NCI-H69 (cell line): ENCODE measurements around the gene CCL17.
A peak's percentile ranks its signal among the peaks of the same experiment; 100 is the strongest.
"Not testable (repeated sequence)": the region's sequence is repeated elsewhere in the genome, so short reads cannot be mapped to it uniquely, and the experiment has no call there.

Experiments used
- DNase-seq: peaks from one replicate; lab custom pipeline; 2025; lab: John Stamatoyannopoulos, UW

Gene CCL17

DNA sequence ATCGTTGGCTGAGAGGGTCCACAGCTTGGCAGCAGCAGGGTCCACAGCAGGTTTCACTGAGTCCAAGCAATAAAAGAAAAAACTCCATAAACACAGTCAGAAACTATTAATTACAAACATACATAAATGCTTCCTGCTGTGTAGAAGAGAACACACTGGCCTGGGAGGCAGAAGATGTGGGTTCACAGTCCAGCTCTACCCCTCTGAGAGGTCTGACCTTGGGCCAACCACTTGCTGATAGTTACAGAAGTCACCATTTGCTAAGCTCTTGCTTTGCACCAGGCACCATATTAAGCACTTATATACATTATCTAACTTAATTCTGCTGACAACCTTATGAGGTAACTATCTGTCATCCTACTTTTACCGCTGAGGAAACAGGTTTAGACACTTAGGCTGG lies 27.9 kb downstream of the CCL17 start:
- DNase-seq: no peak

DNA sequence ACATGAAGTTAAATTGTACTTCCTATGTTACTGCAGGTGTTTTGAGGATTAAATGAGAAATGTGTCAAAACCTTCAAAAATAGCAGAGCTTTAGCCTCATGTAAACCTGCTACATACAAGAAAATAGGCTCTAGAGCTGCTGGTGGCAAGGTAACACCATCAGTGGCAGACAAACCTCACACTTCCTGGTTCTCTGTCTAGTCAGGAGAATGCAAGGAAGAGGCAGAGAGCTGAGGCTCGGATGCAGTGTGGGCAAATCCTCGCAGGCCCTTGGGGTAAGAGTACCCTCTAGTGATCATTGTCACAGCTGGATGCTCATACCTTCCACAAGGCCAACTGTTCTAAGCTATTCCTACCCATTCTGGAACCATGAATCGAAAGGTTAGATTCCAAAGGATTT lies 28.4 kb downstream of the CCL17 start:
- no peak for DNase-seq

DNA sequence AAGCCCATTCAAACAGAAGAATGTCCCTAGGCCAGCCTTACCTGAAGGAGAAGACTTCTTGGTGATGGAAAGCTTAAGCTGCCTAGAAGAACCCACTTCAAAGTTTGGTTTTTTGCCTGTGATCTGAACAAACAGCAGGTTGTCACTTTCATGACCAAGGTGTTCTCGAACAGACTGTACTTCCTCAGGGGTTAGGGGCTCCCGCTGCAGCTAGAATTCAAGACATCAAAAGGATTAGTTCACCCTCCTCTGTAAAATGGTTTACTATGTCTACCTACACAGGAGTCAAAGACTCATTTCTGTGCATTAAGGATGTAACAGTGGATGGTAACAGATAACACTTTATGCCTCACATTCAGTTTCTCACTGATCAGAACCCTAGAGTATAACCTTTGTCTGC lies 29.4 kb downstream of the CCL17 start:
- no peak for DNase-seq

DNA sequence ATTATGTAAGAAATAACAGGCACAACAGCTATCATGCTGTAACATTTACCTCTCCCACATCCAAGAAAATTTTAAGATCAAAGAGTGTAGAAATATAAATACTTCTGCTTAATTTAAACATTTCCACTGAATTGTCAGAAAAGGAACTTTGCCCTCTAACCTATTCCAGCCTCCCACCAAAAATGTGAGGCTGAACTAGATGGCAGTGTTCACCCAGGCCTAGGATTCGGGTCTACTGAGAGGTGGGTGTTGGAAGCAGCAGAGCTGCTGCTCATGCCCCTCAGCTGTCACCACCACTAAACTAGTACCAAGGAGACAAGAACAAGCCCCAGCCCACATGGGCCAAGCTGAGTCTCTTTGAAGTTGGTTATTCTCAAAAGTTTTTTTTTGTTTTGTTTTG lies 31.3 kb downstream of the CCL17 start:
- DNase-seq: no peak

DNA sequence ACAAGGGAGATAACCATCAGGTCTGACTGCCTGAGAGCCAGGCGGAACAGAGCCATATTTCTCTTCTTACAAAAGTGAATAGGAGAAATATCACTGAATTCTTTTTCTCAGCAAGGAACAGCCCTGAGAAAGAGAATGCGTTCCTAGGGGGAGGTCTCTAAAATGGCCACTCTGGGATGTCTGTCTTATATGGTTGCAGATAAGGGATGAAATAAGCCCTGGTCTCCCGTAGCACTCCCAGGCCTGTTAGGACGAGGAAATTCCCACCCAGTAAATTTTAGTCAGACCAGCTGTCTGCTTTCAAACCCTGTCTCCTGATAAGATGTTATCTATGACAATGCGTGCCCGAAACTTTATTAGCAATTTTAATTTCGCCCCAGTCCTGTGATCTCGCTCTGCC lies 35.4 kb downstream of the CCL17 start:
- not testable (repeated sequence) for DNase-seq

DNA sequence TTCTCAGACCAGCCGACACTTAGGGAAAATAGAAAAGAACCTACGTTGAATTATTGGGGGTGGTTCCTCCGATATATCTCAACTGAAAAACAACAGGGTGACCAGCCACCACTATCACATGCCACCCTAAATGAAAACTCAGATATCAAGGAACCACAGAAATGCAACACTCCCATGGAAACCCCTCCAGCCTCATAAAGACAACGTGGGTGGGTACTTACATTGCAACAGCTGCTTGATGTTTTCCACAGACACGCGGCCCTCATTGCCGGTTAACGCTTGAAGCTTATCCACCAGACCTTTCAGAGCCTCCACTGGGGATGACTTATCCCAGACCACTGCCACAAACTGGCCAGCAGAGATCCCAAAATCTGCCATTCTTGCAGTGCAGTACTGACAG lies 36.0 kb downstream of the CCL17 start:
- DNase-seq: not testable (repeated sequence)

DNA sequence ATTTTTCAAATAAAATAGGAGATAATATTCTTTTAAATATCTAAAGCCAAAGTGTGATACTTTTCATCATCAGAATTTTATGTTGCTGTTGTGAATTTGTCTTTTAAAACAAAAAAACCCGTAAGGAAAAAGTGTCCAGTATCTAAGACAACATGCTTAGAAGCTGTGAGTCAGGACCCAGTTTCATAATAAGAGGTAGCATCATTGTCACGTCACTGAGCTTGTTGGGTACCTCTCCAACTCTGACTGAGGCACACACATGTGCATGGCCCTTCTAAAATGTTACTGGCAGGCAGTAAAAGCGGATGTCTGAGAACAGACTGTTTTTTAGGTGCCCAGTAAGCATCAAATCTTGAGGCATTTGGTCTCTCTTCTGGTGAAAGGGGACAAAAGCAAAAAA lies 40.1 kb downstream of the CCL17 start:
- no peak for DNase-seq

DNA sequence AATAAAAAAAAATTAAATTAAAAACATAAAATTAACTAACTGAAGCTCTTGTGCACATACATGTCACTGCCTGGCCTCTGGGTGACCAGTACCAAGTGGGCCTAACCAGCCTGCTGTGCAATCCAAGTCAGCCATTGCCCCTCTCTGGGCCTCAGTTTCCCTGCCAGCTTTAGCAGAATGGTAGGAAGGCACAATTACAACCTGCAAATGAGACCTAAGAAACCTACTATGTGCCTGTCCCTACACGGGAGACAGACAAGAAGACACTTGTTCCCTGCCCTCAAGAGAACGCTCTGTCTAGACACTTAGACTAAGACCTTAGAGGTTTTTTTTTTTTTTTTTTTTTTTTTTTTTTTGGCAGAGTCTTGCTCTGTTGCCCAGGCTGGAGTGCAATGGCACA lies 40.9 kb downstream of the CCL17 start:
- DNase-seq: no peak

DNA sequence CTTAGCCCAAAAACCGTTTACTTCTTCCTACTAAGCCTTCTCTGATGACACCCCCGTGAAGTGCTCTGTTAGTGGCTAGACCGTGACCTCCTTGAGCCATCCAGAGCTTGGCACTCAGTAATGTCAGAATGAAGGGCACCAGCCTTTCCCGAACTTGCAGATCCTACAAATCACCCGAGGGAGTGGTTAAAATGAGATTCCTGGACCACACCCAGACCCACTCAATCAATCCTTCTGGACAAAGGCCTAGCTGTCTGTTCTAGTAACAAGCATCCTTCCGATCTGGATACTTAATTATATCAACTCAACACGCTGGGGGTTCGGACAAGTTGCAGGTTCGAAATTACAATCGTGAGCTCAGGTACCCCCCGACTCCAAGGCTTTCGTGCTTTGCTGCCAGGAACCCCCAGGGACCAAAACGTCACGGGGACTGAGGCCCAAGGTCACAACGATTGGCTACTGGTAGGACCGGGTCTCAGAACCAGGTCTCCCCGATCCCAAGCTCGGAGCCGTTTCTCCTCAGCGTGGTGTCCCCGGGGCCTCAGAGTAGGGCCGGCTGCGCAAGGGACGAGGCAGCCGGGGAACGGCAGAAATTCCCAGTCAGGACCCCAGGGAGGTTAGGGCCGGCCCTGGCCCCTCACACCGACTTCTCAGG lies 42.1 kb downstream of the CCL17 start:
- peak; percentile 53 for DNase-seq

DNA sequence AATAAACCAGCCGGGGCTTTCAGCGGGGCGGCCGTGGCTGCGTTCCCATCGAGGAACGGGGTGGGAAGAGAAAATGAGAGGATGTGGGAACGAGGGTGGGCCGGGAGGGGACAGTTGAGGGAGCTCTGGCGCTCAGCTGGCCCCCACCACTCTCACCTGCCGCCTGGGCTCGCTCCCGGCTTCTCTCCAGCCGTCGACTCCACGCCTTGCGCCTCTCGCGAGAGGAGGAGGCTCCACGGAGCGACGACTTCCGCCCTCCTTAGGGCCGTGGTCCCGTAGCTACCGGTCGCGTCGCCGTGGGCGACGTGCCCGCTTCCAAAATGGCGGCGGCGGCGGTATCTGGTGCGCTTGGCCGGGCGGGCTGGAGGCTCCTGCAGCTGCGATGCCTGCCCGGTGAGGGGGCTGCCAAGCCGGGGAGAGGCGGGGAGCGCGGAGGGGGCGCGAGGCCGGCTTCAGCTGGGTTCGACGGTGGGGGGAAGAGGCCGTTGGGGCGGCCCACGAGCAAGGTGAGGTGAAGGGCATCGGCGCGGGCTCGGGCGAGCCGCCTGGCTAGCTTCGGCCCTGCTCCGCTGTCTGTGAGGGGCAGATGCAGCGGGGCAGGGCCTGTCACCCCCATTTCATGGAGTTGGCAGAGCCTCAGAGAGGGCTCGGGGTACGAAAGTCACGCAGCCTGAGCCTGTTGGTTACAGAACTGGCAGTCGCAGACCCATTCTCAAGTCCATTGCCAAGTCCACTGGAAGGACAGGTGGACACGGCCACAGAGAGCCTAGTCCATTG lies 42.8 kb downstream of the CCL17 start, which contains the start of the genes CIAPIN1 and COQ9:
Gene CIAPIN1 (minus strand): TSS at position 200 of the 777 bp plus-strand sequence. CDS start 6,457 bp downstream, outside the sequence.
Gene COQ9 (plus strand): TSS at position 294 of the 777 bp plus-strand sequence. CDS start 27 bp downstream, at position 321.
- peak; percentile 94 for DNase-seq

DNA sequence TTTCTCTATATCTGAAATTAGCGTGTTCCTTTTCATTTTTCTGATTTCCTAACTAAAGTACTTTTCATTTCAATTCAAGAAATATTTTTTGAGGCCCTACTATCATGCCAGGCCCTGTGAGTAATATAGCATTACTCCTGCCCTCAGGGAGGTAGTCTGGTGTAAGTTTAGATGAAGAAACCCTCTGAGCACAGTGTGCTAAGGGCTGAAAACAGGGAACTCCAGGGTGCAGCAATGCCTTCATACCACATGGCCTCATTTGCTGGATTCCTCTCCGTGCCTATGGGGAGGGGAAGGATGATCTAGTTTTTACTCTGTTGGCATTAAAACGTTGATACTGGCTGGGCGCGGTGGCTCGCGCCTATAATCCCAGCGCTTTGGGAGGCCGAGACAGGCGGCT lies 47.5 kb downstream of the CCL17 start:
- no peak for DNase-seq

DNA sequence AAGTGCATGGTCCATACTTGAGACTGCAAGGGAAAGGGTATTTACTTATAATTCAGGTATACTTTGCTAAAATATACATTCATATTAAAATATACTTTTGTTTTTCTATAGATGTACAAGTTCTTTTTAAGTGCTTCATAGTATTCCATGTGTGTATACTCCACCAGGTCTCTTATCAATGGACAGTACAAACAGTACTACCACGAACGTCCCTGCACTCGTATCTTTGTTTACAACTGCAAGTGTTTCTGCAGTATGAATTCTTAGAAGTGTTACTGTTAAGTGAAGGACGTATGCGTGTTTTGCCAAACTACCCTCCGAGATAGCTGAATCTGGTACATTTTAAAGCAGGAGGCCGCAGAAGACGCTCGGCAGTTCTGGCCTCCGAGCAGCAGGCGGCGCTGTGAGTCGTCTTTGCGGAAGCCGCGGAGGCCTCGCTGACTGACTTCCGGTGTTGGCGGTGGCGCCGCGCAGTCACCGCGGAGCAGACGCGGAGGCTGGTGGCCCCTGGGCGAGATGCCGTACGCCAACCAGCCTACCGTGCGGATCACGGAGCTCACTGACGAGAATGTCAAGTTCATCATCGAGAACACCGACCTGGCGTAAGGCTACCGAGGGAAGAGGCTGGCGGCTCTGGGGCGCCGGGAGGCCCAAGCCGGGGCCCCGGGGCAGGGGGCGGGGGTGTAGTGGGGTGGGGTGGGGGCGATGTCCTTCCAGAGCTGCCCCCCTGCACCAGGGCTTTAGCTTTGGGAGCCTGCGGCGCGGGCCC lies 57.8 kb downstream of the CCL17 start, which contains the start of gene POLR2C:
Gene POLR2C (plus strand): TSS at position 471 of the 769 bp plus-strand sequence. CDS start 46 bp downstream, at position 517.
- DNase-seq: peak; percentile 81

DNA sequence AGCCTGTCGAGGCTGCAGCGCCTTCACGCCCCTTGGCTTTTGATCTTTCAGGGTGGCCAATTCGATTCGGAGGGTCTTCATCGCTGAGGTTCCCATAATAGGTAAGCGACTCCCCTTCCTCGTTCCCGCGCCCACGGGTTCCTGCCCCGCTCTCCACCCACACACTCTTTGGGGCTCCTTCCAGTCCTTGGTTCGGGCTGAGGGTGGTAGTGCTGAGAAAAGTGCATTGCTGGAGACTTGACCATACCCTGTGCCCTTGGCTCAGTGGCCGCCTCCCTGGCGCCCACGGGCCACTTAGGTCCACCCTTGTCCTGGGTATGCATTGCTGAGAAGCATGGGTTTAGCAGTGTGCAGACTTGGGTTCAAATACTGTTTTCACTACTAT lies 58.4 kb downstream of the CCL17 start:
- DNase-seq: no peak

DNA sequence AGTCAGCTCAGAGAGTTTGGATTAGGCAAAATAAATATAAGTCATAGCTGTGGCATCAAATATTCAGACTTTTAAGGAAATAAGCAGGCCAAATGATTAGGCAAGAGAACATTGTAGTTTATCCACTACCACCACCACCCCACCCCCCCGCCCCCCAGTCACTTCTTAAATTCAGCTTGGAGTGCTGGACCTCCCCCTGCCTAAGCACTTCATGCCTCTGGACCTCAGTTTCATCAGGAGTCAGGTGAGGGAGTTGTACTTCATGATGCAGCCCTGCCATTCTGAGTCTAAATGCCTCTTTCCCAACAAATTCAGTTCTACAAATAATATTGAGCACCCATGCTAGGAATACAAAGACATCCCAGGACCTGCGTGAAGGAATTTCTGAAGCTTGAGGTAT lies 60.0 kb downstream of the CCL17 start:
- no peak for DNase-seq
